PC-3 (cell line): Measurements from ENCODE around the gene FTO. TPM values are rescaled to one million over a fixed set of nuclear protein-coding genes. Genes with fewer than 3 reads are reported as not detected.

Source experiments
- ATAC-seq: fragments of 200-7000 bp; cut with Tn5 transposase; 2 replicates; pipeline ENCODE4 v1.9.1; 2020; ENCODE audit warnings: mild to moderate bottlenecking, moderate library complexity
- BruUV-seq: library from RNA; stranded (reverse); fragments of 400-500 nt; replicated peaks from 2 replicates; lab custom pipeline; 2021; lab: Mats Ljungman, UMichigan
- CTCF ChIA-PET: fragments of 300-600 bp; sonication (Branson Sonifier 250); formaldehyde crosslinking; loops from one replicate; lab custom pipeline; 2022; ENCODE audit warnings: antibody characterized with exemption; lab: Charles Lee
- POLR2A ChIA-PET: fragments of 300-600 bp; sonication (Branson Sonifier 250); formaldehyde crosslinking; loops from one replicate; lab custom pipeline; 2022; ENCODE audit warnings: antibody characterized with exemption; ENCODE audit not compliant: unreplicated experiment; lab: Charles Lee
- DNase-seq: peaks from one replicate; pipeline ENCODE4 v3.0.0-alpha.2; 2015
- H2AFZ ChIP-seq: fragments of 300-600 bp; sonication (generic); 2 replicates; pipeline ENCODE4 v1.6.0; 2016; ENCODE audit warnings: antibody characterized with exemption, low read length
- H3F3A ChIP-seq: fragments of 300-600 bp; sonication (generic); one replicate; pipeline ENCODE4 v1.6.0; 2017; ENCODE audit warnings: antibody characterized with exemption, low read length, control low read depth, mild to moderate bottlenecking; ENCODE audit not compliant: unreplicated experiment
- H3K27ac ChIP-seq: fragments of 300-600 bp; sonication (generic); 2 replicates; pipeline ENCODE4 v1.5.1; 2016; ENCODE audit warnings: mild to moderate bottlenecking, low read length
- H3K27me3 ChIP-seq: fragments of 300-600 bp; sonication (generic); 2 replicates; pipeline ENCODE4 v1.6.1; 2016; ENCODE audit warnings: low read length, mixed read lengths
- H3K36me3 ChIP-seq: fragments of 300-600 bp; sonication (generic); 2 replicates; pipeline ENCODE4 v1.6.1; 2016; ENCODE audit warnings: low read depth, mixed run types, low read length, mixed read lengths
- H3K4me1 ChIP-seq: fragments of 300-600 bp; sonication (generic); 2 replicates; pipeline ENCODE4 v1.5.1; 2016; ENCODE audit warnings: low read length; ENCODE audit not compliant: insufficient read depth
- H3K4me2 ChIP-seq: fragments of 300-600 bp; sonication (generic); 2 replicates; pipeline ENCODE4 v1.6.0; 2016; ENCODE audit warnings: low read length
- H3K4me3 ChIP-seq: fragments of 300-600 bp; sonication (generic); 2 replicates; pipeline ENCODE4 v1.5.1; 2016; ENCODE audit warnings: mild to moderate bottlenecking, low read length, mixed read lengths
- H3K79me2 ChIP-seq: fragments of 300-600 bp; sonication (generic); 2 replicates; pipeline ENCODE4 v1.6.1; 2017; ENCODE audit warnings: low read length, mixed read lengths
- H3K9ac ChIP-seq: fragments of 300-600 bp; sonication (generic); 2 replicates; pipeline ENCODE4 v1.6.0; 2016; ENCODE audit warnings: mild to moderate bottlenecking, low read length
- H3K9me2 ChIP-seq: fragments of 300-600 bp; sonication (generic); replicated peaks from 2 replicates; pipeline ENCODE4 v1.6.1; 2016; ENCODE audit warnings: mixed run types, low read length, mixed read lengths
- H3K9me3 ChIP-seq: fragments of 300-600 bp; sonication (generic); 2 replicates; pipeline ENCODE4 v1.6.1; 2016; ENCODE audit warnings: low read length, mixed read lengths
- H4K20me1 ChIP-seq: fragments of 300-600 bp; sonication (generic); 2 replicates; pipeline ENCODE4 v1.6.1; 2016; ENCODE audit warnings: low read length, mixed read lengths
- CTCF ChIP-seq: fragments of 300-600 bp; sonication (generic); conservative IDR thresholded peaks from 2 replicates; pipeline ENCODE4 v1.5.1; 2017; ENCODE audit warnings: antibody characterized with exemption, low read depth, mild to moderate bottlenecking, low read length
- EZH2 ChIP-seq: fragments of 300-600 bp; sonication (generic); IDR thresholded peaks from one replicate; pipeline ENCODE4 v1.6.1; 2017; ENCODE audit warnings: antibody characterized with exemption, mild to moderate bottlenecking, low read length; ENCODE audit not compliant: unreplicated experiment
- EZH2phosphoT487 ChIP-seq: fragments of 300-600 bp; sonication (generic); IDR thresholded peaks from 2 replicates; pipeline ENCODE4 v1.6.1; 2018; ENCODE audit warnings: mild to moderate bottlenecking, antibody characterized with exemption, low read length, borderline replicate concordance
- intact Hi-C: fragments of 100-400 bp; cut with micrococcal nuclease; formaldehyde crosslinking; loops from 2 replicates; pipeline ENCODE4 v1.9.0; 2023
- total RNA-seq: library from RNA; depleted of rRNA; stranded (reverse); fragments of >200 nt; gene quantifications from 2 replicates; pipeline ENCODE4 v1.2.3, GENCODE V29; 2014

Gene FTO
- total RNA-seq, 1 experiment from 2014 or later, result 27.0 TPM

DNA sequence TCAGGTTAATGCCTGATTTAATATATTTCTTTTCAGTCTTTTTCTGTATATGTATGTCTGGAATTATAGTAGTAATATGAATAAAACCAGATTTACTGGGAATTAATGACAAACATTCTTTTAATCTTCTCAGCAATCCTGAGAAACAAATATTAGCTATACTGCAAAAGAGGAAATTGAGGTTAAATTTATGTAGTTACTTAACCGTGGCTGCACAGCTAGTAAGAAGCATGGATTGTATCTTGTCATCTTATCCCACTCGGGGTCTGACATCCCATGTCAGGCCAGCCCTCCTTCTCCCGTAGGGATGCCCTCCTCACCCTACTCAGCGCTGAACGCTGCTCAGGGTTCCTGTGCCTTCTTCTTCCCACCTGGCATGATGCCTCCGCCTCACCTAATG, 143.0 kb downstream of the FTO start:
- H3K79me2 ChIP-seq, result no peaks in the 10 kb centered on the region
- H3F3A ChIP-seq, result no peaks in the 10 kb centered on the region
- POLR2A ChIA-PET, result no interaction called here
- no peak overlapping the region for H2AFZ ChIP-seq
- no peaks in the 10 kb centered on the region for H3K9me3 ChIP-seq
- H3K9me2 ChIP-seq, result no peaks in the 10 kb centered on the region
- no peak overlapping the region for H3K4me2 ChIP-seq
- no peak overlapping the region for H3K4me3 ChIP-seq
- BruUV-seq, result no TSS peak
- H3K4me1 ChIP-seq, result no peaks in the 10 kb centered on the region
- CTCF ChIA-PET, result no interaction called here
- no peak overlapping the region for H3K9ac ChIP-seq
- intact Hi-C loops, result no loop called here
- H3K27ac ChIP-seq, result no peak overlapping the region
- H3K36me3 ChIP-seq, result no peaks in the 10 kb centered on the region
- ATAC-seq (no peak), DNase-seq (no peak)
- H3K27me3 ChIP-seq, result no peaks in the 10 kb centered on the region
- no peaks in the 10 kb centered on the region for H4K20me1 ChIP-seq
- no peak for TF ChIP-seq EZH2phosphoT487

DNA sequence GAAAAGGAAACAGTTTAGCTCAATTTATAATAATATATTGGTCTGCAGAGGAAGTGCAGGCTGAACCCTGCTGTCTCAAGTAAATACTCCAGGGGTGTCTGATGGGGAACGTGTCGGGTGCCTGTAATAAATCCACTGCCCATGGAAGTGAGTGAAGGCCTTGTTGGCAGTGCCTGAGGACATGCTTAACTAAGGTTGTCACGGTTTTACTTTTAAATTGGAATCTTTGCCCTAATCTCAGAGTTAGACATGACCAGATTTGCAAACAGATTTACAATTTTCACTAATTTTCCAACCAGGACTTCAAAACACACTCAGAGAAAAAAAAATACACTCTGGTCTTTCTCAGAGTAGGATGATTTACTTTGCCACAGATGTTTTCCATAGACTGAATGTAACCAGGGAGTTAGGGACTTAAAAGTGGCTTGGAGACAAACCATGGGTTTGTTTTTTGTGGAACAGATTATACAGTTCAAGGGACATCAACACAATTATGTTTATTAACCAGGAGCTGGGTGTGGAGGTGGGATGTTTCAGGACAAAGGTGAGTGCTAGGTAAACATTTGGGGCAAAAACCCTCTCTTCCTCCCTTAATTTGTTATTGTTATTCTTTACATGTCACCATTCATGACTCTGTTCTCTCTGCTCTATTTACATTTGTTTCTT, 144.5 kb downstream of the FTO start:
- no TSS peak for BruUV-seq
- no peaks in the 10 kb centered on the region for H3K36me3 ChIP-seq
- no peaks in the 10 kb centered on the region for H3K4me1 ChIP-seq
- no peak overlapping the region for H2AFZ ChIP-seq
- no peak for TF ChIP-seq EZH2phosphoT487
- no peak for TF ChIP-seq EZH2
- TF ChIP-seq CTCF, result no peak
- ATAC-seq (no peak), DNase-seq (no peak)
- H3K27ac ChIP-seq, result no peak overlapping the region
- no peak overlapping the region for H3K4me2 ChIP-seq
- POLR2A ChIA-PET, result interaction anchor here (0.5 kb wide), 1 partner anchor 333 kb away, joined by 3 read pairs; no protein-coding TSS in a partner anchor
- H3F3A ChIP-seq, result no peaks in the 10 kb centered on the region
- no peaks in the 10 kb centered on the region for H3K79me2 ChIP-seq
- H4K20me1 ChIP-seq, result no peaks in the 10 kb centered on the region
- no peak overlapping the region for H3K4me3 ChIP-seq
- H3K9me2 ChIP-seq, result no peaks in the 10 kb centered on the region
- CTCF ChIA-PET, result no interaction called here
- H3K27me3 ChIP-seq, result no peaks in the 10 kb centered on the region
- H3K9me3 ChIP-seq, result no peaks in the 10 kb centered on the region
- H3K9ac ChIP-seq, result no peak overlapping the region
- intact Hi-C loops, result no loop called here

DNA sequence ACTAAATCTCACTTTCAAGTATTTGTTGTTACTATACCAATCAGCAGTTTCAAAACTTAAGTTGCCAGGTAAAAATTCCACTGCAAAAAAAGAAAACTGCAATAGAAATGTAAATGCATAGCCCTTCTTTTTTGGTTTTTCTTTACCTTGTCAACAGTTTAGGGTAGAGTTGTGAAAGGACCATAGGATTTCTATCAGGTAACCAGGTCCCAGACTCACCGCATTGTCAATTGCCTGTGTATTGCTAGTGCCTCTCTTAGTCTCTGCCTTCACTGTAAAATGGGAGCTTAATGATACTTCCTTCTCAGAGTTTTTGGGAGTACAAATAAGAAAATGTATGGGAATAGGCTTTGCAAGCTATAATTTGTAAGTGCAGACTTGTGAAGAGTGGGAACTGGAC, 145.0 kb downstream of the FTO start:
- Histone ChIP-seq H3K27ac (no peak overlapping the region), H4K20me1 (no peaks in the 10 kb centered on the region), H3K27me3 (no peaks in the 10 kb centered on the region), H2AFZ (no peak overlapping the region), H3K9me3 (no peaks in the 10 kb centered on the region), H3K4me2 (no peak overlapping the region), H3K4me3 (no peak overlapping the region), H3K79me2 (no peaks in the 10 kb centered on the region), H3K36me3 (no peaks in the 10 kb centered on the region), H3K9ac (no peak overlapping the region), H3K9me2 (no peaks in the 10 kb centered on the region), H3K4me1 (no peaks in the 10 kb centered on the region), H3F3A (no peaks in the 10 kb centered on the region)
- BruUV-seq, result no TSS peak
- ChIA-PET CTCF (no interaction called here), POLR2A (no interaction called here)
- DNase-seq, result no peak
- no peak for ATAC-seq
- TF ChIP-seq EZH2 (no peak), EZH2phosphoT487 (no peak), CTCF (no peak)
- intact Hi-C loops, result no loop called here
